OCI-LY7 (cell line): ENCODE results near the gene ZNF350. TPM values are rescaled to one million over a fixed set of nuclear protein-coding genes. Genes with fewer than 3 reads are reported as not detected.

Experiments
- Bru-seq: library from RNA; stranded (reverse); fragments of 400-500 nt; gene quantifications from one replicate; lab custom pipeline; 2021; lab: Mats Ljungman, UMichigan
- BruChase-seq, 2 experiments: library from RNA; stranded (reverse); fragments of 400-500 nt; gene quantifications; one replicate each; lab custom pipeline; 2021; lab: Mats Ljungman, UMichigan
- BruUV-seq: library from RNA; stranded (reverse); fragments of 400-500 nt; replicated peaks from 2 replicates; lab custom pipeline; 2021; lab: Mats Ljungman, UMichigan
- CTCF ChIA-PET: fragments of 300-600 bp; sonication (Branson Sonifier 250); formaldehyde crosslinking; loops from one replicate; lab custom pipeline; 2022; ENCODE audit warnings: antibody characterized with exemption; ENCODE audit not compliant: unreplicated experiment; lab: Charles Lee
- POLR2A ChIA-PET: fragments of 300-600 bp; sonication (Branson Sonifier 250); formaldehyde crosslinking; loops from one replicate; lab custom pipeline; 2022; ENCODE audit warnings: antibody characterized with exemption; lab: Charles Lee
- DNase-seq: peaks from one replicate; pipeline ENCODE4 v3.0.0-alpha.2; 2015; ENCODE audit warnings: low spot score
- H2AFZ ChIP-seq: fragments of 200-600 bp; sonication (generic), shearing (Covaris generic); 2 replicates; pipeline ENCODE4 v1.6.1; 2014; ENCODE audit warnings: mild to moderate bottlenecking, antibody characterized with exemption, low read length, moderate library complexity
- H3K27ac ChIP-seq: fragments of 200-600 bp; sonication (generic); 2 replicates; pipeline ENCODE4 v1.5.1; 2014; ENCODE audit warnings: mixed run types, low read depth, mild to moderate bottlenecking, moderate library complexity, low read length, inconsistent platforms; ENCODE audit not compliant: poor library complexity, severe bottlenecking
- H3K36me3 ChIP-seq: fragments of 200-600 bp; sonication (generic); 2 replicates; pipeline ENCODE4 v1.6.1; 2014; ENCODE audit warnings: mild to moderate bottlenecking, antibody characterized with exemption, low read length, moderate library complexity, mixed read lengths; ENCODE audit not compliant: insufficient read depth
- H3K4me1 ChIP-seq: fragments of 200-600 bp; sonication (generic); 2 replicates; pipeline ENCODE4 v1.5.1; 2014; ENCODE audit warnings: mild to moderate bottlenecking, low read length; ENCODE audit not compliant: insufficient read depth, poor library complexity, severe bottlenecking
- H3K4me2 ChIP-seq: fragments of 200-600 bp; sonication (generic); 2 replicates; pipeline ENCODE4 v1.6.1; 2014; ENCODE audit warnings: mild to moderate bottlenecking, low read length
- H3K4me3 ChIP-seq: fragments of 200-600 bp; sonication (generic); 2 replicates; pipeline ENCODE4 v1.5.1; 2014; ENCODE audit warnings: mild to moderate bottlenecking, low read depth, low read length; ENCODE audit not compliant: poor library complexity, severe bottlenecking
- H3K79me2 ChIP-seq: fragments of 200-600 bp; sonication (generic); 2 replicates; pipeline ENCODE4 v1.6.1; 2016; ENCODE audit warnings: low read depth, mild to moderate bottlenecking, low read length, moderate library complexity, mixed read lengths; ENCODE audit not compliant: insufficient read depth
- H3K9me2 ChIP-seq: fragments of 200-600 bp; sonication (generic); 2 replicates; pipeline ENCODE4 v1.6.1; 2016; ENCODE audit warnings: mild to moderate bottlenecking, low read length, mixed read lengths; ENCODE audit not compliant: insufficient read depth
- H3K9me3 ChIP-seq: fragments of 200-600 bp; sonication (generic); 2 replicates; pipeline ENCODE4 v1.6.1; 2014; ENCODE audit warnings: mild to moderate bottlenecking, mixed run types, low read length, mixed read lengths
- H4K20me1 ChIP-seq: fragments of 200-600 bp; sonication (generic); 2 replicates; pipeline ENCODE4 v1.6.1; 2014; ENCODE audit warnings: mild to moderate bottlenecking, antibody characterized with exemption, low read length, moderate library complexity, mixed read lengths; ENCODE audit not compliant: insufficient read depth
- EZH2phosphoT487 ChIP-seq: fragments of 200-600 bp; sonication (generic); IDR thresholded peaks from 2 replicates; pipeline ENCODE4 v1.6.1; 2018; ENCODE audit warnings: low read depth, borderline replicate concordance, mild to moderate bottlenecking, mixed run types, antibody characterized with exemption, low read length, moderate library complexity, mixed read lengths
- intact Hi-C: fragments of 100-400 bp; cut with micrococcal nuclease; formaldehyde crosslinking; loops from one replicate; pipeline ENCODE4 v1.10.0; 2022; ENCODE audit not compliant: unreplicated experiment
- long read RNA-seq: library from polyadenylated mRNA; stranded (forward); transcript quantifications from one replicate; pipeline ENCODE4 v2.0.0, GENCODE V29; 2022
- total RNA-seq, 2 experiments: library from RNA; depleted of rRNA in 1 of 2; stranded (reverse); fragments of >200 nt in 1 of 2; shearing (Covaris generic) in 1 of 2; gene quantifications; 2 replicates each; pipeline ENCODE4 v1.2.3, GENCODE V29; 2014 to 2022
- TF ChIP-seq, protein P1 (sequence below): fragments of 200-600 bp; sonication (generic); conservative IDR thresholded peaks from 2 replicates; pipeline ENCODE4 v1.5.1; 2014; ENCODE audit warnings: mild to moderate bottlenecking, antibody characterized with exemption, low read length, moderate library complexity, mixed read lengths

ZNF350 gene
- total RNA-seq (2014; rRNA removed; shearing (Covaris generic)) (3.1 and 5.2 TPM in 2 replicates), total RNA-seq (2022) (4.9 and 6.2 TPM in 2 replicates), Bru-seq, nascent RNA (percentile 67 among the genes with signal in this experiment), BruChase-seq, experiment 1, labeled RNA remaining after a 6-hour chase (percentile 45 among the genes with signal in this experiment), BruChase-seq, experiment 2, labeled RNA remaining after a 2-hour chase (percentile 50 among the genes with signal in this experiment)
- long read RNA-seq, transcript ZNF350-201 (5 exons, 2,338 nt), result major isoform, 8 of 11 reads
- long read RNA-seq, partial matches to known transcripts, result 0 of 11 reads
- long read RNA-seq, other reads (novel, unspliced or antisense), result 2 of 11 reads

DNA sequence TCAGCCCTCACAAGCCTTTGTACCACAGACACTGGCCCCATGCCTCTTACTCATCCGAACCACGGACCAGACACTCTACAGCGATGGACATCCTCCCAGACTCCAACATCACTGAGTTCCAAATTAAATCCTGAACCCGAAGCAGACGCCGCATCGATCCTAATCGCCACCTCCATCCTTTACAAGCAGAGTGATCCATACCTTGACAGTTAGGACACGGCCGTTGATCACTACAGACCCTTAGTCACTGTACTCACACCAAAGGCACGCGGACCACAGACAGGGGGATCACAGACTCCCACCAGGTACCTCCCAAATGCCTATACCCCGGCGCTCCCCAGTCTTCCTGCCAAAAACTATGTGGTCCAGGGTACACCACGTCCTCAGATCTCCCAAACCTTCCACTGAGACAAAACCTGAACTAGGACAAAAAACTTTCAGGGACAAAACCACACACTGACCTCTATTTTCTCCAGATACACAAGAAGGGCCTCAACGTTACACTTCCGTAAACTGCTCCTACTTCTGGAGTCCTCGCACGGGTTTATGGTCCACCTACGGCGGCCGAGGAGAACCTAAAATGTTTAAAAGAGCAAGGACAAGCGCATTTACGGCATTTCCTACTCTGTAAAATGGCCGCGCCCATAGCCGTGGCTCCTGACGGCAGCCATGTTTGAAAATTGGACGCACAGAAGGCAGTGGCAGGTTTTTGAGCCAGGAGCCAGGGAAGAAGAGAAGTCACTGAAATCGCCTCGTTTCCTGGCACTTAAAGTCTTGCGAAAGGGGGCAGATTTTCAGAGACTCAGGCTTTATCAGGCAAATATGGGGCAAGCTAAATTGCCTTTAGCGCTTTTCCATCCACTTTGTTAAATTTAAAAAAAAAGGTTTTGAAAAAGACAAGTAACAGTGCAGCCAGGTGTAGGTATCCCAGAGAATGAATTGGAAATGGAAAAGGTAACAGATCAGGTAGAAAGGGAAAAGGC is at the start of gene ZNF350:
Gene ZNF350, minus strand, starts transcription at position 532 of the 983 bp plus-strand sequence. CDS start 12,480 bp downstream, outside the sequence.
- Histone ChIP-seq H2AFZ (peak within 1 kb of the TSS; percentile 100), H3K4me3 (peak within 1 kb of the TSS; percentile 94), H3K9me2 (no peaks in the 10 kb centered on the region), H3K27ac (no peak within 1 kb of the TSS), H3K36me3 (no peaks in the 10 kb centered on the region; the same call in 1 of the 2 replicates), H3K9me3 (peaks cover 40% of the 10 kb centered on the region; the same call in 1 of the 2 replicates), H4K20me1 (no peaks in the 10 kb centered on the region), H3K4me2 (peak within 1 kb of the TSS; percentile 67), H3K4me1 (peaks cover 4% of the 10 kb centered on the region), H3K79me2 (peaks cover 18% of the 10 kb centered on the region)
- DNase-seq, result peak; percentile 94
- TSS peak; percentile 79 for BruUV-seq
- no peak for TF ChIP-seq EZH2phosphoT487
- TF ChIP-seq, protein P1, sequence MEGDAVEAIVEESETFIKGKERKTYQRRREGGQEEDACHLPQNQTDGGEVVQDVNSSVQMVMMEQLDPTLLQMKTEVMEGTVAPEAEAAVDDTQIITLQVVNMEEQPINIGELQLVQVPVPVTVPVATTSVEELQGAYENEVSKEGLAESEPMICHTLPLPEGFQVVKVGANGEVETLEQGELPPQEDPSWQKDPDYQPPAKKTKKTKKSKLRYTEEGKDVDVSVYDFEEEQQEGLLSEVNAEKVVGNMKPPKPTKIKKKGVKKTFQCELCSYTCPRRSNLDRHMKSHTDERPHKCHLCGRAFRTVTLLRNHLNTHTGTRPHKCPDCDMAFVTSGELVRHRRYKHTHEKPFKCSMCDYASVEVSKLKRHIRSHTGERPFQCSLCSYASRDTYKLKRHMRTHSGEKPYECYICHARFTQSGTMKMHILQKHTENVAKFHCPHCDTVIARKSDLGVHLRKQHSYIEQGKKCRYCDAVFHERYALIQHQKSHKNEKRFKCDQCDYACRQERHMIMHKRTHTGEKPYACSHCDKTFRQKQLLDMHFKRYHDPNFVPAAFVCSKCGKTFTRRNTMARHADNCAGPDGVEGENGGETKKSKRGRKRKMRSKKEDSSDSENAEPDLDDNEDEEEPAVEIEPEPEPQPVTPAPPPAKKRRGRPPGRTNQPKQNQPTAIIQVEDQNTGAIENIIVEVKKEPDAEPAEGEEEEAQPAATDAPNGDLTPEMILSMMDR, result no peak
- intact Hi-C loops, result loop anchor here (1.0 kb wide), 2 partner anchors 42 to 59 kb away; partner anchors contain the start of genes ZNF613 and ZNF614
- POLR2A ChIA-PET, result no interaction called here
- CTCF ChIA-PET, result interaction anchor here (0.6 kb wide), 1 partner anchor 1167 kb away, joined by 3 read pairs; no protein-coding TSS in a partner anchor

- no peak for DNase-seq
- H3K9me3 ChIP-seq, result peaks cover 28% of the 10 kb centered on the region; the same call in 1 of the 2 replicates
- BruUV-seq, result no TSS peak
- no peaks in the 10 kb centered on the region for H4K20me1 ChIP-seq
- H2AFZ ChIP-seq, result no peak overlapping the region
- TF ChIP-seq EZH2phosphoT487, result no peak
- TF ChIP-seq, protein P1, result no peak
- H3K4me2 ChIP-seq, result no peak overlapping the region
- H3K79me2 ChIP-seq, result peaks cover 8% of the 10 kb centered on the region; the same call in 1 of the 2 replicates
- intact Hi-C loops, result no loop called here
- ChIA-PET POLR2A (no interaction called here), CTCF (no interaction called here)
- H3K27ac ChIP-seq, result no peak overlapping the region
- peaks cover 1% of the 10 kb centered on the region for H3K4me1 ChIP-seq
- no peak overlapping the region for H3K4me3 ChIP-seq
- H3K36me3 ChIP-seq, result peaks cover 32% of the 10 kb centered on the region
- H3K9me2 ChIP-seq, result no peaks in the 10 kb centered on the region
Measured at GRCh38 chr19:52034051-52034728, 47.5 kb upstream of the ZNF350 start.
